Mesothelial cell of epicardium (in vitro differentiated cells): ENCODE results near the gene LHFPL6. TPM values are rescaled to one million over a fixed set of nuclear protein-coding genes. Genes with fewer than 3 reads are reported as not detected.

ENCODE experiments used
- DNase-seq, 2 experiments: peaks; one replicate each; pipeline ENCODE4 v3.0.0; 2021; ENCODE audit warnings: low spot score in 2 of 2; ENCODE audit not compliant: unreplicated experiment in 2 of 2
- H3K27ac Mint-ChIP-seq: 2 replicates; pipeline ENCODE4 v1.8.0; 2021; ENCODE audit warnings: mixed read lengths
- H3K27me3 Mint-ChIP-seq: 2 replicates; pipeline ENCODE4 v1.8.0; 2021; ENCODE audit warnings: low read depth, mixed read lengths
- H3K36me3 Mint-ChIP-seq: 2 replicates; pipeline ENCODE4 v1.8.0; 2021; ENCODE audit warnings: mixed read lengths
- H3K4me1 Mint-ChIP-seq: 2 replicates; pipeline ENCODE4 v1.8.0; 2021; ENCODE audit warnings: mixed read lengths
- H3K4me3 Mint-ChIP-seq: 2 replicates; pipeline ENCODE4 v1.8.0; 2021; ENCODE audit warnings: mild to moderate bottlenecking, moderate library complexity, mixed read lengths
- H3K9me3 Mint-ChIP-seq: 2 replicates; pipeline ENCODE4 v1.8.0; 2021; ENCODE audit warnings: mixed read lengths
- CTCF ChIP-seq: fragments of 200-600 bp; sonication (generic); IDR thresholded peaks from one replicate; pipeline ENCODE4 v1.5.0; 2021; ENCODE audit warnings: antibody characterized with exemption; ENCODE audit not compliant: unreplicated experiment
- total RNA-seq: library from RNA; stranded (reverse); gene quantifications from 3 replicates; pipeline ENCODE4 v1.2.1, GENCODE V29; 2021

Gene LHFPL6
- total RNA-seq, 1 donor from 2014 or later = 18.2 TPM

DNA sequence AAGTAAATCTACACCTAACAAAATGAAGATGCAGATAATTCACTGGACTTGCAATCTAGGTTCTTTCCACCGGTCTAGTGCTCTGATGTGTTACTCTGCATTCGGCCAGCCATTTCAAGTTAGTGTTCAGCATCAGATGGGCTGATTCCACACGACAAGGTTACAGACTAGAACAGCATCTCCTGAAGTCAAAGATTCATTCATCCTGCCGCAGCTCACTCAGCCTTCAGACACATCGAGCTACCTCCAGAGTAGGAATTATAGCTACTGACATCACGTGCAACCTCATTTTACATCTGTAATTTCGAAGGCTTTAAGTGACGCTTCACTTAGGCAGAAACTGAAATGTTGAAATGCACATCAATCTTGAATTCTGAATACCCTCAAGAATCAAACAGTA lies 76.5 kb downstream of the LHFPL6 start:
- no peaks in the 10 kb centered on the region for H3K27me3 Mint-ChIP-seq
- H3K4me1 Mint-ChIP-seq = peaks cover 4% of the 10 kb centered on the region
- no peaks in the 10 kb centered on the region for H3K9me3 Mint-ChIP-seq
- no peak overlapping the region for H3K4me3 Mint-ChIP-seq
- TF ChIP-seq CTCF = no peak
- no peak for DNase-seq
- no peaks in the 10 kb centered on the region for H3K36me3 Mint-ChIP-seq
- H3K27ac Mint-ChIP-seq = no peak overlapping the region

- Mint-ChIP-seq H3K36me3 (no peaks in the 10 kb centered on the region), H3K4me3 (no peak overlapping the region), H3K9me3 (no peaks in the 10 kb centered on the region), H3K27ac (no peak overlapping the region), H3K27me3 (no peaks in the 10 kb centered on the region), H3K4me1 (no peaks in the 10 kb centered on the region)
- TF ChIP-seq CTCF = no peak
- DNase-seq = no peak
Measured at GRCh38 chr13:39525506-39525905, 77.5 kb downstream of the LHFPL6 start.

- Mint-ChIP-seq H3K36me3 (no peaks in the 10 kb centered on the region), H3K9me3 (no peaks in the 10 kb centered on the region), H3K4me1 (no peaks in the 10 kb centered on the region), H3K27me3 (no peaks in the 10 kb centered on the region), H3K4me3 (no peak overlapping the region), H3K27ac (no peak overlapping the region)
- TF ChIP-seq CTCF = no peak
- DNase-seq = no peak
Measured at GRCh38 chr13:39524795-39525194, 78.2 kb downstream of the LHFPL6 start.

DNA sequence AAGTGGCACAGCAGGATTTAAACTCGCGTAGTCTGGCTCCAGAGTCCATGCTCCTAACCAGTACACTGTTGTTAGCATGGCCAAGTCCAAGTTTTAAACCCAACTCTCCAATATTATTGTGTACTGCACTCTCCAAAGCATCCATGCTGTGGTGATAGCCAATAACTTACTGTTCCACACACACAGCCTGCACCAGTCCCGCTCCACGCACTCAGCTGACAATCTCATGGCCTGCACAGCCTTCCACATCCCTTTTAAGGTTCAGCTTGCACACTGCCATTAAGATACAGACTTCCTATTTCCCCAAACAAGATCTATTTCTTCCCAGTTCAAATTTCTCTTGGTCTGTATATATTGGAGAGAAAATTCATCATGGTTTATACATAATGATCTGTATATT lies 80.7 kb downstream of the LHFPL6 start:
- Mint-ChIP-seq H3K27ac (no peak overlapping the region), H3K36me3 (no peaks in the 10 kb centered on the region), H3K27me3 (no peaks in the 10 kb centered on the region), H3K4me1 (no peaks in the 10 kb centered on the region), H3K9me3 (no peaks in the 10 kb centered on the region), H3K4me3 (no peak overlapping the region)
- no peak for DNase-seq
- TF ChIP-seq CTCF = no peak

DNA sequence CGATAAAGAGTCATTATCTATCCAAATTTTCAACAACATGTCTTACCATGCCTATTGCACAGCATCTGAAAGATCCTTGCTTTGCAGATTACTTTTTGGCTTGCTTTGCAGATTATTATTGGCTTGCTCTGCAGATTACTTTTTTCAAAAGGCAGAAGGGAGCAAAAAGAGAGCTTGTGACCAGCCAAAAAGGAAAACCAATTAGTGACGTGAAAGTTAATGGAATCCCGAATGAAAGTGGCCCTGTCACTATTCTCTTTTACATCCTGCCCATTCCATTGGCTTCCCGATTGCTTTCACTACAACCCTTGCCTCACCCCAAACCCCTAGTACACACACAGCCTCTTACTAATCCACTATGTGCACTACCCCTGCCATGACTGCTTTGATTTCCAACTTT lies 81.3 kb downstream of the LHFPL6 start:
- Mint-ChIP-seq H3K4me1 (no peaks in the 10 kb centered on the region), H3K4me3 (no peak overlapping the region), H3K27ac (no peak overlapping the region), H3K36me3 (no peaks in the 10 kb centered on the region), H3K9me3 (no peaks in the 10 kb centered on the region), H3K27me3 (no peaks in the 10 kb centered on the region)
- no peak for DNase-seq
- no peak for TF ChIP-seq CTCF

- peaks cover 5% of the 10 kb centered on the region for H3K27me3 Mint-ChIP-seq
- no peak for TF ChIP-seq CTCF
- H3K9me3 Mint-ChIP-seq = no peaks in the 10 kb centered on the region
- peaks cover 1% of the 10 kb centered on the region for H3K36me3 Mint-ChIP-seq
- H3K27ac Mint-ChIP-seq = no peak overlapping the region
- H3K4me3 Mint-ChIP-seq = no peak overlapping the region
- peaks cover 34% of the 10 kb centered on the region for H3K4me1 Mint-ChIP-seq
- no peak for DNase-seq
Measured at GRCh38 chr13:39516096-39516495, 86.9 kb downstream of the LHFPL6 start.
